ENCODE results near the gene LIFR.

LIFR gene

GRCh38 chr5:38463634-38464521, 92.6 kb downstream of the LIFR start:
- DNase-seq = peak; percentile 94

DNA sequence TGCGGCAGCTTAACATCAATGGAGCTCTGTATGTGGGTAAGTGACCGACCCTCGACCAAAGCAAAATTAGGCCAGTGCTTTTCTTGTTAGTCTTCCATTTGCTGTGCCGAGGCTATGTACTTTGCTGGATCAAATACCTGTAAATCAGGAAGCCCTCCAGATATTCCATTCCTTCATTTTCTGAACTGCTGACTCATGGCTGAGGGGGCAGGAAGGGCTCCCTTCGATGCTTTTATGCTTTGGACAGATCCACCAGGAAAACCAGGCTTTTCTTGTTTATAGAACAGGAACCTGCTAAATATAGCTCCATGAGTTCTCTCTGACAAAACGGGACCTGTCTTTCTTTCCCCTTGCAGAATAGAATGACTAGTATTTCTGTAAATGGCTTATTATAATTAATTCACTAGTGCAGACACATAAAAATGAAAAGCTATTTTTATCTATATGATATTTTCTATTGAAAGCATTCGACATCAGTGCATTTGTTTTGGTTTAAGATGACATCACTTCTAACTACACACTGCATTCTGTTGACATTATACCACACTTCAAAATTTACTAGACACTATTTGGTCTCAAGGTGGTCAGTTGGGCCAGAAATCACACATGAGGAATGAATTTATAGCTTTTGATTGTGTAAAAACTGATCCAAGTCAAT, 93.3 kb downstream of the LIFR start:
- DNase-seq = peak; percentile 49

GRCh38 chr5:38458174-38458573, 98.3 kb downstream of the LIFR start:
- no peak for DNase-seq

- DNase-seq = no peak
These were observed 99.6 kb downstream of the LIFR start for GRCh38 chr5:38456657-38457399.

DNA sequence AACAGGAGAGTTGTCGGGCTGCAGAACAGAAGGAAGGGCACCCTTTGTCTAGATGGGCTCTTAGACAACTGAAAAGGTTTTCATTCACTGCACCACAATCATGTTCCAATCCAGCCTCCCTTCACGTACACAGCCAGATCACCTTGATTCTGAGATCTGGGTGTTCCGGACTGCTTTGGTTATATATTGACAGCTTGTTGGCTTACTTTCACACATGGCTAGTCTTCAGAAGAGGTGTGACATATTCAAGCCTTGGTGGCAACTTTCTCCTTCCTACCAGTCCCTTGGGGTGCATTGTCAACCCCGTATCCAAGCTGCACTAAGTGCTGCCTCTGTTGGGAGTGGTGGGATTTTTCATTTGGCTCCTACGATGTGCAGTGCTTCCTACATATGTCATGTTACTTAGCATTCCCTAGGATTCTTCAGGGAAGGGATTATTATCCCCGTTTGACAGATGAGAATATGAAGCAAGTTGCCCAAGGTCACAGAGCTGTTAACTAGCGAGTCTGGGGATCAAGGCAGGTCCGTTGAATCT, 100.6 kb downstream of the LIFR start:
- no peak for DNase-seq

DNA sequence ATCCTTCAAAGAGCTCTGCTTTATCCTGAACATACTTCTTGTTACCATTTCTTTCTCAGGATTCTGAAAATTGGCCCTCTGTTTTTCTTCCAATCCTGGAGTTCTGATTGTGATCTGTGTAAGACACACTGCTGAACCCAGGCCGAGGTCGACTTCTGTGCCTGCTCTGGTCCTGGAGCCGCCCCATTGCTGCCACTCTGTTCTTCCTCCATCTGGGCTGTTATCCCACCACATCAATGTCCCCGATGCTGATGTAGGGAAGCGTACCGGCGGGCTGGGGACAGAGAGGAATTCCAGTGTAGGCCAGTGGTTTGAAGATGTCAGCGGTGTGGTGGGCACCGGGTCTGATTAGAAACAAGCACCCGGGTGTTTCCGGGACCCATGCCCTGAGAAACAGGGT, 102.5 kb downstream of the LIFR start:
- no peak for DNase-seq

DNA sequence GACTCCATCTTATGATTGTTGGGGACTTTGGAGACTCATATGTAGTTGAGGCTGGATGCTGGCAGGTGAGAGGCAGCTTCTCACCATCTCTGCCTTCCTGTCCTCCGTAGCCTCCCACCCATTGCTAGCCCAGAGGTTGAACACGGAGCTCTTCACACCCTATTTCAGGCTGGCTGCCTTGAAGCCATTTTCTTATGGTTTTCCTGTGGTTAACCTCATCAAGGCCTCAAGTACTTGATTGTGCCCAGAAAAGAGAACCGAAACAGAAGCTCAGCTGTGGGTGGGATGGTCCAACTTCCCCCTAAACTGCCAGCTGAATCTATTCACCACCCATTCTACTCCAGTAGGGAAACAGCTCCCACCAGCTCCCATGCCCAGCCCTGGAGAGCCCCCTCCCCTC, 102.9 kb downstream of the LIFR start:
- DNase-seq = no peak

DNA sequence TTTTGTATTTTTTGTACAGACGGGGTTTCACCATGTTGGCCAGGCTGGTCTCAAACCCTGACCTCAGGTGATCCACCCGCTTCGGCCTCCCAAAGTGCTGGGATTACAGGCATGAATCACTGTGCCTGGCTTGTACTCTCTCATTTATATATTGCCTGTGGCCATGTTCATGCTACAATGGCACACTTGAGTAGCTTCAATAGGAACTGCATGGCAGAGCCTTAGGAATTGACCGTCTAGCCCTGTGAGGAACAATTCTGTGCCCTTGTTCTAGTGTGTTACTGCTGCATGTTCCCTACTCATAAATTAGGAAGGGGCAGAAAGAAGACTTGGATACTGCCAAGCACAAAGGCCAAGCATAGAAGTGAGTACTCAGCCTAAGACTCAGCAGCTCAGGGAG, 104.2 kb downstream of the LIFR start:
- no peak for DNase-seq

DNA sequence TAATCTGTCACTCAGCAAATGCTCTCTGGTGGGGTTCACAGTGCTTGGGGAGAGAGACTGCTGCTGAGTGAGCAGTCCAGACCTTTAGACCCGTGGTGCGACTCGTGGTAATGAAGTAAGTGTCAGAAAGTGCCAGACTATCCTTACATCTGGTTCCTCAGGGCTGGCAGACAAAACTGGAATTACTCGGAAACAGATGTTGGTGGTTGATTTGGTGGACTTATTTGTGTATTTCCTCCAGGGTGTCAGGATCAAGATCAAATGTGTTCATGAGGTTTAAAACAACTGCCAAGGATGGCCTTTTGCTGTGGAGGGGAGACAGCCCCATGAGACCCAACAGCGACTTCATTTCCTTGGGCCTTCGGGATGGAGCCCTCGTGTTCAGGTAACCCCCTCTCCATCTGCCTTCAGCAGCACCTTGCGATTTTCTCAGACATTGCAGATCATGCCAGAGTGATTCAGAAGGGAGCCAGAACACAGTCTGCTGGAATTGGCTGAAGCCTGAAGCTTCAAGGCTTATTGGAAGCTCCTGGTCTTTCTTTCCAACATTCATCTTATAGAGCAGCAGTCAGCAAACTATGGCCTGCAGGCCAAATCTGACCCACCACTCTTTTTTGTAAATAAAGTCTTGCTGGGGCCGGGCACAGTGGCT, 105.2 kb downstream of the LIFR start:
- no peak for DNase-seq

DNA sequence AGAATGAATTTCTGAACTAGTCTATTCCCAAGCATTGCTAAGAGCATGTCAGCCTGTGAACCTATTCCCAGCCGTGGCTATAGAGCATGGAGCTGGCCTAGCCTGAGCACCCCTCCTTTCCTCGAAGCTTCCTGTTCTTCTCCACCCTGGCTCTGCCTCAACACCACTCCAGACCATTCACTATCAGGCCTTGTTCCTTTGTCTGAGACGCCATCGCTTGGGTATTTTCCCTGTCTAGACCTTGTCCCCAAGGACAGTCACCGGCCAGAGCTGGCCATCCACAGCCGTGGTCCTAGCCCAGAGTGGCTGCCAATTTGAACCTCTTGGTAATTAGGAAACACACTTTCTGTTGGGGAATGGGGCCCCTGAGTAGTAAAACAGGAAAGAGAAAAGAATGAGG, 105.8 kb downstream of the LIFR start:
- no peak for DNase-seq

GRCh38 chr5:38448568-38449350, 107.7 kb downstream of the LIFR start:
- no peak for DNase-seq

DNA sequence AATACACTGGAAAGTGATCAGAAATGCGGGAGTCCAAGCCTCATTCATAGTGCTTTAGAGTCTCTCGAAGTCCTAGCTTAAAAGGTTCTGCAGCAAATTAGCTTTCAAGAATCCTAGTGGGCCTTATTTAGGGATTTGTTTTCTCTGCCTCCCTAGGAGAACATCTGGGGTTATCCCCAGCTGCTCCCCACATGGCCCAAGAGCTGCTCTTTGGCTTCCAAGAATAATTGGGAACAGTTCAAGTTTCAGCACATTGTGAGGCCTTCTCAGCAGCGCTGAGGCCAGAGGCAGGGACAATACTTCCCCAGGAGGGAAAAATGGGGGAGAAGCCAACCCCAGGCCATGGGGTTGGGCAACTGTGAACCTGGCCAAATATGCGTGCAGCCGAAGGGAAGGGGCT, 108.7 kb downstream of the LIFR start:
- no peak for DNase-seq

DNA sequence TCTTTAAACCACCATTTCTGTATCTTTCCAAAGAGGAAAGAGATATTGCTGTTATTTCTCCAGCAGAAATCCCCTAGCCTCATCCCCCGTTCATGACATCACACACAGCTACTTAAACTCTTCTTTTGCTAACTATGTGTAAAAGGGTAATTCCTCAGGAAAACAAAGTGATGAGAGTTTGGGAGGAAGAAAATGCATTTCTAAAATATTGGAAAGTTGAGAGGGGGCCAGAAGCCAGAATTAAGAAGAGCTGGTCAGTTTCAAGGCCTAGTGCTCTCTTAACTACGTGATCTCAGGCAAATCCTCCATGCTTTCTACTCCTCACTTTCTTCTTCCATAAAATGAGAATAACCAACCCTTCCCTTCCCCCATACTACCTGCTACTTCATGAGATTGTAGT, 109.4 kb downstream of the LIFR start:
- no peak for DNase-seq

GRCh38 chr5:38446029-38446522, 110.4 kb downstream of the LIFR start:
- DNase-seq = no peak

- peak; percentile 38 for DNase-seq
These were observed 110.9 kb downstream of the LIFR start for GRCh38 chr5:38445374-38446028.

- DNase-seq = no peak
These were observed 113.1 kb downstream of the LIFR start for GRCh38 chr5:38443390-38443789.

DNA sequence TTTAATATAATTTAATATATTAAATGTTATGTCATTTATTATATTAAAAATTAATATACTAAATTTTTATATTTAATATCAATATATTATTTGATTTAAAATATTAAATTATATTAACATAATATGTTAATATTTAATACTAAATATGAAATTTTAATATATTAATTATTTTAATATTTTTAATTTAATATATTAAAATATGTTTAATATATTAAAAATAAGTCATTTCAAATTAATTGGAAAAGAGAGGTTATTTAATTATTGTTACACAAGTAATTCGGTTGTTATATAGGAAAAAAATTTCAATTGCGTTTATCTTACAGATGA, 114.2 kb downstream of the LIFR start:
- DNase-seq = no peak

DNA sequence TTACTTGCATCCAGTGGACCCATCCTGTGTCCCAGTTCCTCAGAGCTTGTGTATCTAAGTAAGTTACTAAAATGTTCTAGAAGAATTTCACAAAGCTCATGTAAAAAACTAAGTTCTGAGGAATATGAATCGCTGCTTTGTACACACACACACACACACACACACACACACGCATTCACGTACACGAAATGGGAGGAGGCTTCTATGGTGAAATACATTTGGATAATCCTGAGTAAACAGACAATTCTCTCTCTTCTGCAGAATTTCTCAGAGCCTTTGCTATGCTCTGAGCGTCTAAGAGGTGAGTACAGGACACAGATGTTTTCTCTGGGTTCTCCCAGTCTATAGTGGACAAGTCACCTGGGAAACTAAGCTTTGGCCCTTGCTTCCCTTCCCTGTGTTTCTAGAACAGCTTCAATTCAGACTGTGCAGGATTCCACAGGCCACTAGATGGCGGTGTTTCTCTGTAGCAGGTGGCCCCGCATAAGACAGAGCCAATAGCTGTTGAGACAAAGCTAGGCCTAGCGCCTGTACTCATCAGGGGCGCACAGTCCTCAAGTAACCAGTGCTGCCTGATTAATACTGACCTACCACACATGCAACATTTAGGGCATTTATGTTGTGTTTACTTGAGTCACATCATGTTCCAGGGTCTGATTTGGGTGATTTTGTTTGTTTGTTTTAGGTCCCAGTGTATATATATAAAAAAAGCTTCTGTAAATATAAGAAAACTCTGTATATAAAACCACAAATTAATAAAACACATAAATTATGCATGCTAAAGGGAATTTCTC, 114.8 kb downstream of the LIFR start:
- DNase-seq = peak; percentile 89

DNA sequence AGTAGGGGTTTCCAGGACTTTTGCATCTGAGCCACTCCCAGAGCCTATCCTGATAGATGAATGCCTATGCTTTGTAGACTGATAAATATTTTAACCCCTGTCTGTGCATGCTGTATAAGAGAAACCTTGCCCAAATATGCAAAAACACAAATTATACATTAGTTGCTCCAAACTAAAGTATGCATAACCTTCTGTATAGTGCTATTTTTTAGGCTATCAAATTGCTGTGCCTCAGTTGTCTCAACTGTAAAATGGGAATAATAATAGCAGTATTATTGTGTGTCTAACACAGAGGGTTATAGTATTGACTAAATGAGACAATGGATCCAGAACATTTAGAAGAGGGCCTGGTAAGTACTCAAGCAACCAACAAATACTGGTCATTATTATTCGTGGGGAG, 117.7 kb downstream of the LIFR start:
- no peak for DNase-seq

DNA sequence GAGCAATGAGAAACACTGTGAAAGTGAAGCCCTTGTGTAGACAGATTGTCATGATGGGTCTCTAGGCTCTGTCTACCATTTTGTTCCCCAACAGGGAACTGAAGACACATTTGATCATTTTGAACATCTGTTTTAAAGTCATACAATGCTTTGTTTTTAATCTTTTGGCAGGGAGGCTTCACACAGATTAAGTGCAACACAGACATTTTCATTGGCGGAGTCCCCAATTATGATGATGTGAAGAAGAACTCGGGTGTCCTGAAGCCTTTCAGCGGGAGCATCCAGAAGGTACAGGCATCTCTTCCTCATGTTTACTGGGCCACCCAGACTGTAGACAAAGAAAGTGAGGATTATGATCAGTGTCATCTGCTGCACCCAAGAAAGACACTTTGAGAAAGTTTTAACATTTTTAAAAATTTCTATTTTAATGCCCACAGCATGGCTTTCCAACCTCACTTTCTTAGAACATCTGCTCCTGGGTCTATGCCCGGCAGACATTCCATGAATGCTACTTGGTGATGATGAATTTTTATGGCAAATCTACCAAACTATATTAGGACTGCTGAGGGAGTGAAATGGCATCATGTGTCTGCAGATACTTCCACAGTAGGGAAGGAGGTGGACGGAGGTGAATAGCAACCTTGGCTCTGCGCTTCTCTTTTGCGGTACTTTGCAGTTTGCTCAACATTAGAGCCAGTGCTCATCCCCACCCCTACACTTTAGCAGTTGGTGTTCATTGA, 121.3 kb downstream of the LIFR start:
- DNase-seq = peak; percentile 53
